ENCODE measurements around the gene RHOT2. TPM values are rescaled to one million over a fixed set of nuclear protein-coding genes. Genes with fewer than 3 reads are reported as not detected.
A peak's percentile ranks its signal among the peaks of the same experiment; 100 is the strongest.

Gene RHOT2
- total and polyA plus RNA-seq, 9 of the 15 experiments (the other 6 are each of a cell fraction or from before 2014, with no cell fraction given) = 5.0 to 373 (median 112) TPM

GRCh38 chr16:679814-680624, 12.1 kb downstream of the RHOT2 start, which contains the start of gene STUB1 (continued):
- TF ChIP-seq, protein P1, sequence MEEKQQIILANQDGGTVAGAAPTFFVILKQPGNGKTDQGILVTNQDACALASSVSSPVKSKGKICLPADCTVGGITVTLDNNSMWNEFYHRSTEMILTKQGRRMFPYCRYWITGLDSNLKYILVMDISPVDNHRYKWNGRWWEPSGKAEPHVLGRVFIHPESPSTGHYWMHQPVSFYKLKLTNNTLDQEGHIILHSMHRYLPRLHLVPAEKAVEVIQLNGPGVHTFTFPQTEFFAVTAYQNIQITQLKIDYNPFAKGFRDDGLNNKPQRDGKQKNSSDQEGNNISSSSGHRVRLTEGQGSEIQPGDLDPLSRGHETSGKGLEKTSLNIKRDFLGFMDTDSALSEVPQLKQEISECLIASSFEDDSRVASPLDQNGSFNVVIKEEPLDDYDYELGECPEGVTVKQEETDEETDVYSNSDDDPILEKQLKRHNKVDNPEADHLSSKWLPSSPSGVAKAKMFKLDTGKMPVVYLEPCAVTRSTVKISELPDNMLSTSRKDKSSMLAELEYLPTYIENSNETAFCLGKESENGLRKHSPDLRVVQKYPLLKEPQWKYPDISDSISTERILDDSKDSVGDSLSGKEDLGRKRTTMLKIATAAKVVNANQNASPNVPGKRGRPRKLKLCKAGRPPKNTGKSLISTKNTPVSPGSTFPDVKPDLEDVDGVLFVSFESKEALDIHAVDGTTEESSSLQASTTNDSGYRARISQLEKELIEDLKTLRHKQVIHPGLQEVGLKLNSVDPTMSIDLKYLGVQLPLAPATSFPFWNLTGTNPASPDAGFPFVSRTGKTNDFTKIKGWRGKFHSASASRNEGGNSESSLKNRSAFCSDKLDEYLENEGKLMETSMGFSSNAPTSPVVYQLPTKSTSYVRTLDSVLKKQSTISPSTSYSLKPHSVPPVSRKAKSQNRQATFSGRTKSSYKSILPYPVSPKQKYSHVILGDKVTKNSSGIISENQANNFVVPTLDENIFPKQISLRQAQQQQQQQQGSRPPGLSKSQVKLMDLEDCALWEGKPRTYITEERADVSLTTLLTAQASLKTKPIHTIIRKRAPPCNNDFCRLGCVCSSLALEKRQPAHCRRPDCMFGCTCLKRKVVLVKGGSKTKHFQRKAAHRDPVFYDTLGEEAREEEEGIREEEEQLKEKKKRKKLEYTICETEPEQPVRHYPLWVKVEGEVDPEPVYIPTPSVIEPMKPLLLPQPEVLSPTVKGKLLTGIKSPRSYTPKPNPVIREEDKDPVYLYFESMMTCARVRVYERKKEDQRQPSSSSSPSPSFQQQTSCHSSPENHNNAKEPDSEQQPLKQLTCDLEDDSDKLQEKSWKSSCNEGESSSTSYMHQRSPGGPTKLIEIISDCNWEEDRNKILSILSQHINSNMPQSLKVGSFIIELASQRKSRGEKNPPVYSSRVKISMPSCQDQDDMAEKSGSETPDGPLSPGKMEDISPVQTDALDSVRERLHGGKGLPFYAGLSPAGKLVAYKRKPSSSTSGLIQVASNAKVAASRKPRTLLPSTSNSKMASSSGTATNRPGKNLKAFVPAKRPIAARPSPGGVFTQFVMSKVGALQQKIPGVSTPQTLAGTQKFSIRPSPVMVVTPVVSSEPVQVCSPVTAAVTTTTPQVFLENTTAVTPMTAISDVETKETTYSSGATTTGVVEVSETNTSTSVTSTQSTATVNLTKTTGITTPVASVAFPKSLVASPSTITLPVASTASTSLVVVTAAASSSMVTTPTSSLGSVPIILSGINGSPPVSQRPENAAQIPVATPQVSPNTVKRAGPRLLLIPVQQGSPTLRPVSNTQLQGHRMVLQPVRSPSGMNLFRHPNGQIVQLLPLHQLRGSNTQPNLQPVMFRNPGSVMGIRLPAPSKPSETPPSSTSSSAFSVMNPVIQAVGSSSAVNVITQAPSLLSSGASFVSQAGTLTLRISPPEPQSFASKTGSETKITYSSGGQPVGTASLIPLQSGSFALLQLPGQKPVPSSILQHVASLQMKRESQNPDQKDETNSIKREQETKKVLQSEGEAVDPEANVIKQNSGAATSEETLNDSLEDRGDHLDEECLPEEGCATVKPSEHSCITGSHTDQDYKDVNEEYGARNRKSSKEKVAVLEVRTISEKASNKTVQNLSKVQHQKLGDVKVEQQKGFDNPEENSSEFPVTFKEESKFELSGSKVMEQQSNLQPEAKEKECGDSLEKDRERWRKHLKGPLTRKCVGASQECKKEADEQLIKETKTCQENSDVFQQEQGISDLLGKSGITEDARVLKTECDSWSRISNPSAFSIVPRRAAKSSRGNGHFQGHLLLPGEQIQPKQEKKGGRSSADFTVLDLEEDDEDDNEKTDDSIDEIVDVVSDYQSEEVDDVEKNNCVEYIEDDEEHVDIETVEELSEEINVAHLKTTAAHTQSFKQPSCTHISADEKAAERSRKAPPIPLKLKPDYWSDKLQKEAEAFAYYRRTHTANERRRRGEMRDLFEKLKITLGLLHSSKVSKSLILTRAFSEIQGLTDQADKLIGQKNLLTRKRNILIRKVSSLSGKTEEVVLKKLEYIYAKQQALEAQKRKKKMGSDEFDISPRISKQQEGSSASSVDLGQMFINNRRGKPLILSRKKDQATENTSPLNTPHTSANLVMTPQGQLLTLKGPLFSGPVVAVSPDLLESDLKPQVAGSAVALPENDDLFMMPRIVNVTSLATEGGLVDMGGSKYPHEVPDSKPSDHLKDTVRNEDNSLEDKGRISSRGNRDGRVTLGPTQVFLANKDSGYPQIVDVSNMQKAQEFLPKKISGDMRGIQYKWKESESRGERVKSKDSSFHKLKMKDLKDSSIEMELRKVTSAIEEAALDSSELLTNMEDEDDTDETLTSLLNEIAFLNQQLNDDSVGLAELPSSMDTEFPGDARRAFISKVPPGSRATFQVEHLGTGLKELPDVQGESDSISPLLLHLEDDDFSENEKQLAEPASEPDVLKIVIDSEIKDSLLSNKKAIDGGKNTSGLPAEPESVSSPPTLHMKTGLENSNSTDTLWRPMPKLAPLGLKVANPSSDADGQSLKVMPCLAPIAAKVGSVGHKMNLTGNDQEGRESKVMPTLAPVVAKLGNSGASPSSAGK (IDR thresholded peaks at IDR 0.05) = no peak; the same call in 1 of the 2 replicates
- TF ChIP-seq ZNF175 (CRISPR knock-in tag; IDR thresholded peaks at IDR 0.05; ENCODE audit: low read depth) (no peak), HES1 (IDR thresholded peaks at IDR 0.05; ENCODE audit: low read depth) (peak; percentile 37; the same call in 1 of the 2 replicates), RNF2 (IDR thresholded peaks at IDR 0.05) (no peak), ZEB2 (IDR thresholded peaks at IDR 0.05) (no peak), GABPB1 (CRISPR knock-in tag; IDR thresholded peaks at IDR 0.05) (peak; percentile 68), POLR2G (IDR thresholded peaks at IDR 0.05; ENCODE audit: low read depth, low read length) (peak; percentile 83), NCOR1 (IDR thresholded peaks at IDR 0.05) (no peak), HMGN3 (IDR thresholded peaks at IDR 0.05; ENCODE audit: borderline replicate concordance, extremely low read depth, insufficient read length, low read depth, low read length) (peak; percentile 34), RBBP5 (IDR thresholded peaks at IDR 0.05; ENCODE audit: borderline replicate concordance, insufficient read depth, low read length, poor library complexity, severe bottlenecking) (peak; percentile 71), ATF7 (IDR thresholded peaks at IDR 0.05) (peak; percentile 54), ZNF197 (CRISPR knock-in tag; IDR thresholded peaks at IDR 0.05; ENCODE audit: low read depth) (no peak), TAF1 (IDR thresholded peaks at IDR 0.05; ENCODE audit: control insufficient read depth, extremely low read depth, insufficient read depth, low read length, severe bottlenecking) (peak; percentile 39), PRMT5 (CRISPR knock-in tag; IDR thresholded peaks at IDR 0.05) (no peak)

All from K562 (cell line).